Stimulated activated CD4-positive, alpha-beta T cell treated with anti-CD3 and anti-CD28 coated beads, Interleukin-4, amount 100 ng/mL, for 24 hours (primary cell): ENCODE data around the gene NPY1R.
A peak's percentile ranks its signal among the peaks of the same experiment; 100 is the strongest.

Experiments
- DNase-seq: peaks from one replicate; pipeline ENCODE4 v3.0.0-alpha.2; 2020

The NPY1R gene

DNA sequence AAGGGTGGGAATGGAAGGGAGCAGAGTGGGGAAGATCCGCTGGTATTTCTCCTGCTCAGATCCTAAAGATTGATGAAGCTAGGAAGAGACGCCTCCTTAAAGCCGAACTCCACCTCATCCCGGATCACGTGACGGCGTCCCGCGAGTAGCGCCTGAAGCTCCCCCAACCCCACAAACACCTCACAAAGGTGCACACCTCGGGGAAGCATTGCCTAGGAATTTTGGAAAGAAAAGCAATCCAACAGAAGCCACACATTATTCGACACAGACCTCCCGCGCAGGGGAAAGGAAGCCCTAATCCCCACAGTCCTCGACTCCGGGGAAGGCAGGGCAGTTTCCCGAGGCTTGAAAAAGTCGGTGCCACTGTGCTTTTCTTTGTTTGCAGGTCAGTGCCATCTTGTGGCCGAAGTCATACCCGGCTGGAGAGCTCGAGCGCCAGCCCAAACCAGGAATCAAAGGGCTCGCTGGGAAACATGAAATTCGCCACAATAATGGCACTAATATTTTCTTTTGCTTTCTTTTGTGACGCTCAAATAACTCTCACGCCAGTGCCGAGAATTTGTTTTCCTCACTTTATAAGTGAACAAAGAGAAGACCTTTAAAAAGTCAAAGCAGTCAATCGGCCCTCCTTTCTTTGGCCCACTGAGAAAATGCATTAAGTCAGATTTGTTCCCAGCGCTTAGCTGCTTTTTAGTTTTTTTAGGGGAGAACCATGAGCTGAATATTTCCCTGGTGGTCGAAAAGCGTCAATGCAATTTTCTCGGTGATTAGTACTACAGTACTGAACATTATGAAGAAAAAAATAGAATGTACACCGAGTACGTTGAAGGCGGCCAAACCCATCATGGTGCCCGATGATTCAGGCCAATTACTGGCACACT lies at the start of gene NPY1R:
TSS of gene NPY1R (minus strand) at position 71 of the 881 bp plus-strand sequence. CDS start 6,042 bp downstream, outside the sequence.
- DNase-seq = peak; percentile 22

DNA sequence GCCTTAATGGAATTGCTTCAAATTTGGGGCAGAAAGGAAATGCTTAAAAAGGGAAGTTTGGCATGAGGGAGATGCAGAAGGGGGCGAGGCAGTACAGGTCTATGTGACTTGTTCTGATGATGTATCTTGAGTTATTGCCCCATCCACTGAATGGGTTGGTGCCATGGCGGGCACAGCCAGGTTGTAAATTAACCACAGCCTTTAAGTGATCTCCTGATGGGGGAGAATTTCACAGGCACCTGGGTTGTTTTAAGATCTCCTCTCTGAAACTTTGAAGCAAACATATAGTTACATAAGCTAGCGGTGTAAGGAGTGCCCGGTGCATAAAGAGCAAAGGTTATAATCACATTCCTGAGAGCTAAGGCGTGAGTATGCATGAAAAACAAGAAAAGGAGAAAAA lies 48.3 kb upstream of the NPY1R start:
- no peak for DNase-seq

DNA sequence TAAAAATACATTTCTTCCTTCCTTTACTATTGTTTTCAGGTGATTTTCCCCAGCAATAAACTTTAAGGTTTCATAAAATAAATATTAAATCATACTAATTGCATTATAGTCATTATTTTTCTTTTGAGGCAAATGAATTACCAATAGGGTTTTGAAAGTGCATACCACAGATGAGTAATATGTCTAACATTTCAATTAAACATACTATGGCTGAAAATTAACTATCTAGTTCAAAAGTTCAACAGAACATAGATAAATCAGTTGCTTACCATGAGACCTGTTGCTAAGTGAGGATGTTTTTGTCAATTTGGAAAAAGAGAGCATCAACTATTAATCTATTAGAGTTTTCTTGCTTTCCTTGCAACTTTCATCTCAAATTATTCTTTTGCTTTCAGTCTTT lies 46.3 kb upstream of the NPY1R start:
- no peak for DNase-seq

DNA sequence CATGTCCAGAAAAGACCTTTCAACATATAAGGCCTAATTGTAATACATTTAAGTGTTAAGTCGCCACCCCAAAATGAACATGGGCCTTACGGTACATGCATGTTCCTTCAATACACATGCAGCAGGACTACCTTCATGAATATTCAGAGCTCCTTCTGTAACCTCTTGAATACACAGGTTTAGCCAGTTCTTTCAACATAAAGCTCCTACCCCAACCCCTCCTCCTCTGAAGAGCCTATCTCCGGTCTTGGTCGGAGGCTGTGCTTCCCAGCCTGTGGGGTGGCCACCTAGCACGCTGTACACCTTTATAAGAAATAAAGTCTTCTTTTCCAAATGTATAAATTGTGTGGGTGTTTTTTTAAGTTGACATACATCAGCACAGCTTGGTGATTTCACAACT lies 39.6 kb upstream of the NPY1R start:
- DNase-seq = no peak

DNA sequence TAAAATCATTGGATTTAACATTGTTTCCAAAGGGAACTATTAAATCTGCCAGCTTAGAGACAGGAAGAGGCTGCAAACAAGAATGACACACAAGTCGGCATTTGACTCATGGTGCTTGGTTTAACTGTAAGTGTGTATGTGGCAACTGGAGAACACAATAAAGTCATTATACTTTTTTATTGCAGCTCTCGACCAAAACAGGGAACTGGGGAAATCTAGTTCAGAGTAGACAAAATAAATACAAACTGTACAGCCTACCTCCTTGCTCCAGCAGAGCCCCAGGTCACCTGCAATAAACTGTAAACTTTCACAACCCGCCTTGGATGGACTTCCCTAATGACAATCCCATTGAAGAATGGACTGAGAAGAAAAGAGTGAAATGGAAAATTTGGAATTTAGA lies 35.3 kb upstream of the NPY1R start:
- DNase-seq = no peak

DNA sequence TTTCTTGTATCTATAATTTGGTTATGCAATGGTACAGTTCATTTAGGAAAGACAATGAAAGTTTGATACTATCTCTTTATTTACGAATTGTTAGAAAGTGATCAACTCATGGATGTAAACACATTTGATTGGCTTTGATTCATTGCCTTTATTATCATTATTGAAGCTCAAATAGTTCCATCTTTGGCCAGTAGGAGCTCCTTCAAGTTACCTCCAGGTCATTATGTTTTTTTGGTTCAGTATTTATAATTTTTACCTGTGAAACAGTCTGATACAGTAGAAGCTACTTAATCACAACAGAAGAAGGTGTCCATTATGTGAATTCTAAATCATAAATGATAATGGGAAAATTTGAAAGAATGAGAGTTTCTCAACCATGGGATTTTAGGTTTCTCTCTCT lies 23.7 kb upstream of the NPY1R start:
- DNase-seq = no peak

DNA sequence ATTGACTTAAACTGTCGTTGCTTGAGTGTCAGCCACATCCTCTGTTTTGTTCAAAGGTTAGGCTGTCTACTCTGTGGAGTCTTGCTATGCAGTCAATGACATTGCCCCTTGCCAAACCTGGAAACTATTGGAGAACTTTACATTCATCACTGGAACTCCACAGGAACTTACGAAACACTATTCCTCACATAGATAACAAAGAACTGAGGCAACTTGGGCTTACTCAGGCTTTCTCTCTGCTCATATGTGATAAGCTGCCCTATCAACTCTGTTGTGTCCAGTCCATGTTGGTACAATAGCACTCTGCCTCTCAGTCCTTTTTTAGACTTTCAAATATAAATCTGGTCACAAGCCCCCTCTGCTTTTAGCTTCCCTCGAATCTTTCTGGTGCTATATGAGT lies 20.7 kb upstream of the NPY1R start:
- no peak for DNase-seq

DNA sequence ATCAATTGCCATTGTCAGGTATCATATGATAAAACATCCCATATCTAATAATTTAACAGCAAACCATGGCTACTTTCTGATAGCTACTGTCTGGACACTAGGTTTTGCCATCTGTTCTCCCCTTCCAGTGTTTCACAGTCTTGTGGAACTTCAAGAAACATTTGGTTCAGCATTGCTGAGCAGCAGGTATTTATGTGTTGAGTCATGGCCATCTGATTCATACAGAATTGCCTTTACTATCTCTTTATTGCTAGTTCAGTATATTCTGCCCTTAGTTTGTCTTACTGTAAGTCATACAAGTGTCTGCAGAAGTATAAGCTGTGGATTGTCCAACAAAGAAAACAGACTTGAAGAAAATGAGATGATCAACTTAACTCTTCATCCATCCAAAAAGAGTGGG lies 18.3 kb upstream of the NPY1R start:
- no peak for DNase-seq

DNA sequence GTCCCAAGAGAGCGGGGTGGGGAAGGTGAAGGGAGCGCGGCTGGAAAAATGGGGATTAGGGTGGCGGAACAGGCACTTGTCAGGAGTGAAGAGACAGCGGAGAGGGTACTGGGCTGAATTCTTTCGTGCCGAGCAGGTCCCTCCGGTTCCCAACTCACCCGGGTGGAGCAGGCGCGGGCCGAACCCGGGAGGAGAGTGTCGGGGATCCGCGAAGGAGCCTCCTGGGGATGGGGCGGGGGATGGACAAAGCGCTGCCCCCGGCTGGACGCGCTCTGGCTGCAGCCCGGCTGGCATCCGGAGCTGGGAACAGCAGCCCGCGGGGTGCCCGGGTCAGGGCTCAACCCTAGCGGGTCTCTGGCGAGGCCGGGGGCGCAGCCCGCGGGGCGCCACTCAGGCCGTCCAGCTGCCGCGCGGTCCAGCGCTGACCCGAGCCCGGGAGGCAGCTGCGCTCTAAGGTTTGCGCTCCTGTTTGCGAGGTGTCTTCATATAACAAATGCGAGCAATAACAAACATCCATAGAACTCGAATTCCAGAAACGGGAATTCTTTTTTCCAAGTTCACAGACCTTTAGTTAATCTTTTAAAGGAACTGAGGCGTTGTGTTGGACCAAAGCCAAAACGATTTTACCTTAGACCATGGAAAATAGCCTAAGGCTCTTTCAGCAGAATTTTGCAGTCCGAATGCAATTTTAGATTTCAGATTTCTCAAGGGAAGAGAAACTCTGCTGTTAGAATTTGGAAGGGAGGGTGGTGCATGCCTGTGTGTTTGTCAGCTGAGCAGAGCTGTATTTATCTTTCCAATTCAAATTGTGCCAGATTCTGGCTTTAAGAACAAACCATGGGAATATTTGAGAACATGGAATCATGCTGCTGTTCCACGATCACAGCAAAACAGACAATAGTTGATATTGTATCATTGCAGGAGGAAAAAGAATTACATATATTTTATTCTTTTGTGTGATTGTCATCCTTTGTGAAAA lies 12.0 kb upstream of the NPY1R start:
- DNase-seq = no peak

DNA sequence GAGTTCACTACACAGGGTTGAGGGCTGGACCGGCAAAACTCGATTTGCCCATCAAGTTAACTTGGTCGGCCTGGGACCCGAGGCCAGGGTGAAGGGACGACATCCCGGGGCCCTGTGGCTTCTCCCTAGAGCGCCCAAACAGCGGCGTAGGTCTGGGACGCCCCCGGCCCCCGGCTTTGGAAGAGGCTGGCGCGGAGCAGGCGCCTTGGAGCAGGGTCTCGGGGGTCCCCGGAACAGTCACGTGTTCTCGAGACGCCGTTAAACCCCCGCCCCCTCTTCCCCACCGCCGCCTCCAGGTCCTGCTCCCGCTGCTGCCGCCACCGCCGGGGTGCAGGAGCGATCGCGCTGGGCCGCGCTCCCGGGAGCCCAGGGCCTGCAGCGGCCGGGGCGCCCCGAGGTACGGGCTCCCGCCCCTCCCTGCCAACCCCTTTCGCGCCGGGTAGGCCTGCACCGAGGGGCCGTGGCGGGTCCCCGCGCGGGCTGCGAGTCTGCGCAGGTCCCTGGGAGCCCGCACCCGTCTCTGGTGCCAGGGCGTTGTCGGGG lies 11.3 kb upstream of the NPY1R start, which contains the start of gene NPY5R:
TSS of gene NPY5R (plus strand) at position 289 of the 543 bp plus-strand sequence. CDS start 6,382 bp downstream, outside the sequence.
- DNase-seq = no peak

DNA sequence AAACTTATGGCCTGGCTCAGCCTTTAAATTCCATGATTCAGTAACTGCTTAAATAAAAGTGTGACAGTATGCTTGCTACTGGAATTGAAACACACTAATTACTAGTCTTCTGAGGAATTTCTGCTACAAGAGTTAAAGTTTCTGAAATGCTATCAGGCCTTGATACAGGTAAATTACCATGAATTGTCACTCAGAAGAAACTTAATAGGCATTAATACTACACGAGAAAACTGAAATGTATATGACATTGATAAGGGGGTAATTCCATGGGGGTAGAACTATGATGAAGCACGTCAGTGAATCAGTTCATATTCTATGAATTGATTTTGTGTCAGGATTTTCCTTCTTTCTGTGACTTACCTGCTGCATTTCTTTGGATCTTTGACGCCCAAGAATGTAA lies 3.0 kb upstream of the NPY1R start:
- DNase-seq = no peak

DNA sequence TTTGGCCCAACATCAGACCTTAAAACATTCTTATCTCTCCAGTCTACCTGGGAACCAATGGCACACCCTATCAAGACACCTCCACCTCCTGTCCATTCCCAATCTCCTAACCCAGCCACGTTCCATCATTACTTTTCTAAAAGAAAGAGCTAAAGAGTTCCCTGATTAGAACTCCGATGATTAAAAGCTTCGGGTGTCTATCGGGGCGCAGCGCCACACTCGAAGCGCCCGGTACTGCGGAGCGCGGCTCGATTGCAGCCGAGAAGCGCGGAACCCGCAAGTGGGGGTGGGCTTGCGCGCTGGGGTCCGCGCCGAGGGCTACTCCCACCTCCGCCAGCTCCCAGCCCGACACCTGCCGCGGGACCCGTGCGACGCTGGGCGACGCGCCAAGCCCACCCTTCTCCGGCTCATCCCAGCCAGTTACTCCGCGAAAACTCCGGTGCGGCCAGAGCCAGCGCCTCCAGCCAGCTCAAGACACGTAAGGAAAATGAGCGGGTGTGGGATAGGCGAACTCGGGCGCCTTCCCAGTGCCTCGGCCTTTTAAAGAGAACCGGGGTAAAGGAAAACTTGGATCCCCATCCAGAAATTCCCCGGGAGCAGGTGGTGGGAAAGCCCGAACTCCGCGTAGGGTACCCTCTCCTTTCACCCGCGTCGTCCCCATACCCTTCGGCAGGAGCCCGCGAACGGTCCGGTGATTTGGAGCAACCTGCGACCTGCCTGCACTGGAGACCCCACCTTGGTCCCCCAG lies 593 bp downstream of the NPY1R start:
- DNase-seq = no peak

DNA sequence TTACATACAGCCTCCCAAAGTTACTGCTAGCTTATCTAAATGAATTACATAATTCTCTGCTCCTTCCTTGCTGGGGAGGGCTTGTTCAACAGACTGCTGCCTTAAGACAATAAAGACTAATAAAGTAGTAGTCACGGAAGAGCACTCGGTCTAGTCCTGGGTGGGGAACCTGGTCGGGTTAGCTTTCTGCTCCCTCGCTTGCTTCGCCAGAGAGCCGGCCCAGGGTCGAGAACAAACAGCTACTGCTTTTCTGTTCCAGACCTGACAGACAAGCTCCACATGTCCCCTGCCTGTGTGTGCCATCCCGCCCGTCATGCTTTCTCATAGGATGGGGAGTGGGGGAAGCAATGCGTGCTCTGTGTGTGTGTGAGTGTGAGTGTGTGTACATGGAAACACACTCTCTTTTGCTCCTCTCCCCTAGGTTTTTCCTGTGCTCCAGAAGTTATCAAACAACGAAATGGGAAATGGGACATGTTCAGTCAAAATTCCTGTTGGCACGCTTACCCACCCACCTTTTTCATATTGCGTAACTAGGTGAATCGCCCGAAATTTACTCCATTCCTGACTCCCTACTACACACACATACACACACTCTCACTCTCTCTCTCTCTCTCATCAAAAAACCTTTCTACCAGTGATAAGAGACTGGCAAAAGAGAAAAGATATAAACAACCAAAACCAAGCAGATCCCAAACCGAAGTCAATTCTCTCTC lies 1.3 kb downstream of the NPY1R start:
- no peak for DNase-seq

DNA sequence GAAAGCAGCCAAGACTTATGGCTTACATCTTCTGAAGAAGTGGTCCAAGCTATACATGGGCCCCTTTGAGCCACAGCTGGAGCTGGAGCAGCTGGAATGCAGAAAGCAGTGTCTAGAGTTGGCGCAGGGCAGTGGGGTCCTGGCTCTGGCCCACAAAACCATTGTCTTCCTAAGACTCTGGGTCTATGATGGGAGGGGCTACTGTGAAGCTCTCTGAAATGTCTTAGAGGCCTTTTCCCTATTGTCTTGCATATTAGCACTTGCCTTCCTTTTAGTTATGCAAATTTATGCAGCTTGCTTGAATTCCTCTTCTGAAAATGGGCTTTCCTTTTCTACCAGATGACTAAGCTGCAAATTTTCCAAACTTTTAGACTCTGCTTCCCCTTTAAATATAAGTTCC lies 15.3 kb downstream of the NPY1R start:
- DNase-seq = no peak

DNA sequence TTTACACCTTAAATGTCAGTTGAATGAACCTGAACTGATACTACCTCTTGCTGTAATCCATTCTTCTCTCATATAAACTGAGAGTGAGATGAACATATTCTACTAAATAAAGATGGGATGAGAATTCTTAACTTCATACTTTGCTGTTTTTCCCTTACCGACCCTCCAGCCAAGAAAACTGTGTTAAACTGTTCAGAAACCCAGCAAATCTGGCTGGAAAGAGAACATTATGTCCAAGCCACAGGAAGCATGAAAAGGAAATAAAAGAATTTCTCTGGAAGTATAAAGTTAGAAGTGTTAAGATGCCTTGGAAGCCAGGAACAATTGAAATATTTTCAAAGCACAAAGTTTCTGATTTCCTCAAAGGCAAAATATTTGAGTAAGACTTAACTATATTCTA lies 22.9 kb downstream of the NPY1R start:
- no peak for DNase-seq

DNA sequence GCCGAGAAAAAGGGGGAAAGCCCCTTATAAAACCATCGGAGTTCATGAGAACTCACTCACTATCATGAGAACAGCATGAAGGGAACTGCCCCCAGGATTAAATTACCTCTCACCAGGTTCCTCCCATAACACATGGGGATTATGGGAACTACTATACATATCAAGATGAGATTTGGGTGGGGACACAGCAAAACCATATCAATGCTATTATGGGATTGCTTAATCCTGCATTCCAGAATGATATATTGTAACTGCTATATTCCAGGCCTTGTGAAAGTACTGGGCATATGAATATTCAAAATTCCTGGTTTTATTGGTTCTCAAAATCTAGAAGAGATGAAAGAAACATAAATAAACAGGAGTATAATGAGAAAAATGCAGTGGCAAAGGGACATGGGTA lies 29.3 kb downstream of the NPY1R start:
- DNase-seq = no peak

DNA sequence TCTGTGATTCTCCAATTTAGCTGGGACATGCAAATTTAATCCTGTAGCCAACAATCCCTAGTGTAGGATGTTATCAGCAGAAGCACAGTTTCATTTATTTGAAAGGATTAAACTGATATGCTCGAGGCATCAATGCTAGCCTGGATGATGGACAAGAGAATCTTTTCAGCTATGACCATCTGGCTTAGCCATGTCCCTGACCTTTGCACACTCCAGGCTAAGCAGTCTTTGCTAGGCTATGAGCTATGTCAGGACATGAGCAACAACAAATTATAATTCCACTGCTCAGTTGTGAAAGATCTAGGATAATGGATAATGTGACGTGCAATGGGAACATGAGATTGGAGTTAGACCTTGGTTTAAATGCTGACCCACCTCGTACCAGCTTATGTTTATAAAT lies 32.0 kb downstream of the NPY1R start:
- no peak for DNase-seq

DNA sequence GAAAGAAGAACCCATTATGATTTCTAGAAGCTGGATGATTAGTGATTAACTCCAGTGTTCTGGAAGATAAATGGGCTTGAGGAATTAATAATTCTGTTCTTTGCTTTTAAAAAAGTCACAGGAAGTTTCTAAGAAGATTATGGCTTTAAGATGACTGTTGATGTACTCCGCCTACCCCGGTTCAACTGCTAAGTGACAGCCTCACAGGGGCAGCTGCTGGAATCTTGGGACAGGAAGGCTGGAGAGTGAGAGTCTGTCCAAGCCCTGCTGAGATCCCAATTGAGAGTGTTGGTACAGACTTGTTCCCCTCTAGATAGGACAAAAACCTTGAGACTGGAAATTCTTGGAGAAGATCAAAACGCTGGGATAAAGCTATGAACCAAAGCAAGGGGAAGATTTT lies 37.3 kb downstream of the NPY1R start:
- DNase-seq = no peak

DNA sequence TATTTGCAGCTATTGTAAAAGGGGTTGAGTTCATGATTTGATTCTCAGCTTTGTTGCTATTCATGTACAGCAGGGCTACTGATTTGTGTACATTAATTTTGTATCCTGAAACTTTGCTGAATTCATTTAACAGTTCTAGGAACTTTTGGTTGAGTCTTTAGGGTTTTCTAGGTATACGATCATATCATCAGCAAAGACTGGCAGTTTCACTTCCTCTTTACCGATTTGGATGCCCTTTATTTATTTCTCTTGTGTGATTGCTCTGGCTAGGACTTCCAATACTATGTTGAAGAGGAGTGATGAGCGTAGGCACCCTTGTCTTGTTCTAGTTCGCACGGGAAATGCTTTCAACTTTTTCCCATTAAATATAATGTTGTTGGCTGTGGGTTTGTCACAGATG lies 48.1 kb downstream of the NPY1R start:
- DNase-seq = no peak

DNA sequence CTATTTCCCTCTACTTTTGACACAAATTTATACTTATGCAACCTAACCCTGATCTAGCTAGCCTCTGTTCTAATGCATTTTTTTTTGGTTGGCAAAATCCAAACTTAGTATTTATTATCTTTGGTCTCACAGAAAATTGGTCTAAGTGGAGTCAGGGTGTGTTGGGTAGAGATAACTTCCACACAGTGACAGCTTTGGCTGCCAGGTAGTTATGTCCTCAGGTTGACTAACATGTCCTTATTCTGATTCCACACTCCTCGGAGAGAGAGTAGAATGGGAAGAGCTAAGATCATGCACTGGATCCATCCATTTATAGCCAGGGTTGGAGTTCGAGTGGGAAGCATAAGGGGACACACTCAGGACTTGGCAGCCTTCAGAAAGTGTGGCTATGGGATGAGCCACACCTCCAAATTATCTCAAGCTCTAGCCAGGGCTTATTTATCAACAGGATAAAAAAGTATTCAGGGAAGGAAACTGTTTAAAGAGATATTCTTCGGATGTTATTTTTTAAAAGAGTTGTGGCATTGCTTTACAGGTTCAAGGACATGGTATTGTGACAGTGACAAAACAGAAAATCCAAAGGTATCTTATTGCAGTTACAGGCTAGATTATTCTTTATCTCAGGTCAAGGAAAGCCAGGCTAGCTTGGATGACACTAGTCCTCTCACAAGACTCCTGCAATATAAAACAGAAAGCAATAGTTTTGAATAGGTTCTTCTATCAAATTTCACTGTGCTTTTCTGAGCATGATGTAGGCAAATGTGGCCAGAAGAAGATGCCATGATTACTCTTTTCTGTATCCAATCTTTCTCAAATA lies 51.5 kb downstream of the NPY1R start:
- no peak for DNase-seq

DNA sequence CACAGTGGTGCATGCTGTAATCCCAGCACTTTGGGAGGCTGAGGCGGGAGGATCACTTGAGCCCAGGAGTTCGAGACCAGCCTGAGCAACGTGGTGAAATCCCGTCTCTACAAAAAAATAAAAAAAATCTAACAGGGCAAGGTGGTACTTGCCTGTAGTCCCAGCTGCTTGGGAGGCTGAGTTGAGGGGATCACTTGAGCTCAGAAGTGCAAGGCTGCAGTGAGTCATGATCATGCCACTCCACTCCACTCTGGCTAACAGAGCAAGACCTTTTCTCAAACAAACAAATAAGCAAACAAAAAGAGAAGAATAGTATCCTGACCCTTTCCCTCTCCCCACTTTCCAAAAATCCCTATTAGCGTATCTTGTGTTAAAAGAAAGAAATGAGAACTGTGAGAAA lies 52.7 kb downstream of the NPY1R start:
- DNase-seq = no peak
